HG03457 (cell line): ENCODE results near the gene EBNA1BP2.
A peak's percentile ranks its signal among the peaks of the same experiment; 100 is the strongest.
"Not testable (repeated sequence)": the region's sequence is repeated elsewhere in the genome, so short reads cannot be mapped to it uniquely, and the experiment has no call there.

Experiments used
- ATAC-seq: cut with Tn5 transposase; IDR thresholded peaks from one replicate; pipeline ENCODE4 v1.9.1; 2021; ENCODE audit warnings: moderate number of reproducible peaks; ENCODE audit not compliant: unreplicated experiment

Gene EBNA1BP2

GRCh38 chr1:43174873-43175272 is 2.8 kb upstream of the EBNA1BP2 start:
- no peak for ATAC-seq

DNA sequence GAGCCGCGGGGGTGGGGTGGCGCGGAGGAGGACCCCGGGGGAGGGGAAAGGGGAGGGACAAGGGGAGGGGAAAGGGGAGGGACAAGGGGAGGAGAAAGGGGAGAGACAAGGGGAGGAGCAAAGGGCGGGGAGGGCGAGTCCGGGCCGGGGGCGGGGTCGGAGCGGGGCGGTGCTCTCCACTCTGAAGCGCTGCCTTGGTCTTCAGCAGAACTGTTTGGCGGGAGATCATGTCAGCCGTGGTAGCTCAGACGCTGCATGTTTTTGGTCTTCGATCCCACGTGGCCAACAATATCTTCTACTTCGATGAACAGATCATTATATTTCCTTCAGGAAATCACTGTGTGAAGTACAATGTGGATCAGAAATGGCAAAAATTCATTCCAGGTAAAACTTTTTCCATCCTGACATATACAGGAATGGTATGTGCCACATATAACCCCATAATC is 460 bp upstream of the EBNA1BP2 start:
- ATAC-seq, result peak; percentile 34

- peak; percentile 7 for ATAC-seq
Observed at GRCh38 chr1:43171312-43171875, 696 bp downstream of the EBNA1BP2 start.

- no peak for ATAC-seq
Observed at GRCh38 chr1:43165765-43166164, 6.3 kb downstream of the EBNA1BP2 start.

DNA sequence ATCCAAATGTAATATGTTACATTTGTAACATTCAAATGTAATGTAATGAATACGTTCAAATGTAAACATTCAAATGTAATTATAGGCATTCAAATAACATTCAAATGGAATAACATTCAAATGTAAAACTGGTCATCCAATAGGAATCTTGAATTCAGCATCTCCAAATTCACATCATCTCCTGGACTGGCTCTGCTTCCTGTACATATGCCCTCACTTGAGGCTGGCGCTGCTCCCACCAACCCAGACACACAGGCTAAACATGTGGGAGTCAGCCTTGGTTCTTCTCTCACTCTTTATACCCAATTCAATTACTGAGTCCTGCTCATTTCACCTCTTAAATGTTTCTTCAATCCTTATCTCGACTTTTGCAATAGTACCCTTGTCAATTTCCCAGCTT is 6.9 kb downstream of the EBNA1BP2 start:
- no peak for ATAC-seq

DNA sequence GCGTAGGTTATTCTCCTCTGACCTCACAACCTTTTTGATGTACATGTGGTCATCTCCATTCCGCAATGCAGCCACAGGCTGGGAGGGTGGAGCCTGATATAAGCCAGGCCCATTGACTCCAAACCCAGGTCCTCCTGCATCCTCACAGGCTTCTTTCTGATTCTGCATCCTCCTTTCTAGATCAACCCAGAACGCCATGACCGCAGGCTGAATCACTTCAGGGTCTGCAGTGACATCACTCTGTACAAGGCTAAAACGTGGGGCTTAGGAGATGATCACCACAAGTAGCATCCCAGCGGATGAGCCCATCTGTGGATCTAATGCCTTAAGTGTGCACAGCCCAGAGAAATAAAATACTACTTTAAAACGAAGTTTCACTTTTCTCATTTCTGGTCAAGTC is 16.1 kb downstream of the EBNA1BP2 start:
- no peak for ATAC-seq

DNA sequence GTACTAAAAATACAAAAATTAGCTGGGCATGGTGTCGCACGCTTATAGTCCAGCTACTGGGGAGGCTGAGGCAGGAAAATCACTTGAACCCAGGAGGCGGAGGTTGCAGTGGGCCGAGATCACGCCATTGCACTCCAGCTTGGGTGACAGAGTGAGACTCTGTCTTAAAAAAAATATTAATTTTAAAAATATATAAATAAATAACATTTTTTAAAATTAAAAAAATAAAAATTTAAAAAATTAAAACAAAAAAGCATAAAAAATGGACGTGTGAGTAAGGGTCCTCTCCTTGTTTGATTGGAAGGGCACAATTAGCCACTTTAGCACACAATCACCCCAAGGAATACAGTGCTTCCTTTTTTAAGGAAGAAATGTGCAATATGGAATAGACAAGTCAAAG is 18.6 kb downstream of the EBNA1BP2 start:
- ATAC-seq, result no peak

DNA sequence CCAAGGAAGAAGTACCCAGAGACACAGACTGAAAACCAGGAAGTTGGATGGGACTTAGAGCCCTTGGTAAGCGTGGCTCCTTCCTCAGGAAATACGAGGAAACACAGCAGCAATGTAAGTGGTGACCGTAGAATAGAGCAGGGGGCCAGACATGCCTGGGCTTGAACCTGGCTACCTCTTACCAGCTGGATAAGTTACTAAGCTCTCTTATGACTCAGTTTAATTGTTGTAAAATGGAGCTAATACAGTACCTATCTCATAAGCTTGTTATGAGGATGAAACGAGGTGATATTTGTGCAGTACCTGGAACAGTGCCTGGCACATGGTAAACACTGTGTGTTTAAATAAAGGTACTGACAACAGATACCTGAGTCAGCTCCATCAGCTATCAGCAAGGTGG is 19.2 kb downstream of the EBNA1BP2 start:
- no peak for ATAC-seq

DNA sequence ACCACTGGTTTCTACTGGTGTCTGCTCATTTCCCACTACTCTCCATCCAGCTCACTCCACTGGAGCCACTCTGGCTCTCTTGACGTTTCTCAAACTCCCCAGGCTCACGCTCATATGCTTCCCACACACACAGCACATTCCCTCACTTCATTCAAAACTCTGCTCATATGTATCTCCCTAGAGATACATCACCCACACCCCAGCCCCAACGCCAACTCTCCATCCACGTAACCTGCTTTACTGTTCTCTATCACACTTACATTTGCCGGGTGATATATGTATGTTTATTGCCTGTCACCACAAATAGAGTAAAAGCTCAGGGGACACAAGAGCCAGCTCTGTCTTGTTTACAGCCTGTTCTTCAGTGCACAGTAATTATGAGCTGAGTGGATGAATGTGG is 22.2 kb downstream of the EBNA1BP2 start:
- ATAC-seq, result no peak

- ATAC-seq, result no peak
Observed at GRCh38 chr1:43147625-43148327, 24.3 kb downstream of the EBNA1BP2 start.

- ATAC-seq, result no peak
Observed at GRCh38 chr1:43144237-43144636, 27.9 kb downstream of the EBNA1BP2 start.

DNA sequence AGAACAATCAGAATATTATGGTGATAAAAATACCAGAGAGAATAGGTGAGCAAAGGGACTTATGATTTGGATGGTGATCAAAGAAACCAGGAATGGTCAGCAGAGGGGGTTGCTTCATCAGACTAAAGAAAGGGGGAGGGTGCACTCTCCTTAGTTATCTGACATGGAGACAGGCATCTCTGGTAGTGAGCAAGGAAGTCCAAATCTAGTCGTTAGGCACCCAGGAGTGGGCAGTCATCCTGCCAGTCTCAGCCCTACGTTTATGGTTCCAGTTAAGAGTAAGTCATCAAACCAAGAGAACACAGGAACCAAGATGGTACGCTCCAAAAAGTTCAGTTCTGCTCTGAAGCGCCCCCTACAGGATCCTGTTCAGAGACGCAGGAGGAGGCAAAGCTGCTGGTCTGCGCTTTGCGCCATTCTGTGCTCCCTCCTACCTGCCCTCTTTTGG is 28.6 kb downstream of the EBNA1BP2 start:
- ATAC-seq, result no peak

DNA sequence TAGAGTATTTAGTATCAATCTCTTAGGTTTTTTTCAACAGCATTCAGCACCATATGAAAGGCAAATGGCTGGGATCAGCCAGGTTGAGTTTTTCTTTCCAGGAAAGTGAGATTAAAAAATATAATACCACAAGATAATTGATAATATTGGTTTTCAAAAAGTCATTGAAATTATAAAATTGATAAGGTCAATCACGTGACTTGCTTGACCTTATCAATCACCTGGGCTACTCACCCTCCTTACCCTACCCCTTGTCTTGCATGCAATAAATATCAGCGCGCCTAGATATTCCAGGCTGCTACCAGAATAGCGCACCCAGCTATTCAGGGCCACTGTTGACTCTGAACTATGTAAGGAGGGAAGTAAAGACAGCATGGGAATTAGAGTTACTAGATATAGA is 31.5 kb downstream of the EBNA1BP2 start:
- no peak for ATAC-seq

DNA sequence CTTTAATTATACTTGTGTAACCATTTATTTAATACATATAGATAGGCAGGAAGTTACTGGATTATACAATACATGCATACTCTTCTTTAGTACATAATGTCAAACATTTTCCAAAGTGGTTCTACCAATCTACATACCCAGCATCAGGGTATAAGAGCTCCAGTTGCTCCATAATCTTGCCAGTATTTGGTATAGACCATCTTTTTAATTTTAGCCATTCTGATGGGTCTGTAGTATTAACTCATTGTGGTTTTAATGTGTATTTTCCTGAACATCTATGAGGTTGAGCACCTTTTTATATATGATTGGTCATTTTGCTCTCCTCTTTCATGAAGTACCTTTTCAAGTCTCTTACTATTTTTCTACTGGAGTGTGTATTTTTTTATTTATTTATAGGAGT is 32.1 kb downstream of the EBNA1BP2 start:
- ATAC-seq, result no peak

- ATAC-seq, result not testable (repeated sequence)
Observed at GRCh38 chr1:43139295-43139694, 32.8 kb downstream of the EBNA1BP2 start.

GRCh38 chr1:43137445-43138052 is 34.5 kb downstream of the EBNA1BP2 start:
- no peak for ATAC-seq

- no peak for ATAC-seq
Observed at GRCh38 chr1:43135857-43136781, 36.0 kb downstream of the EBNA1BP2 start.

DNA sequence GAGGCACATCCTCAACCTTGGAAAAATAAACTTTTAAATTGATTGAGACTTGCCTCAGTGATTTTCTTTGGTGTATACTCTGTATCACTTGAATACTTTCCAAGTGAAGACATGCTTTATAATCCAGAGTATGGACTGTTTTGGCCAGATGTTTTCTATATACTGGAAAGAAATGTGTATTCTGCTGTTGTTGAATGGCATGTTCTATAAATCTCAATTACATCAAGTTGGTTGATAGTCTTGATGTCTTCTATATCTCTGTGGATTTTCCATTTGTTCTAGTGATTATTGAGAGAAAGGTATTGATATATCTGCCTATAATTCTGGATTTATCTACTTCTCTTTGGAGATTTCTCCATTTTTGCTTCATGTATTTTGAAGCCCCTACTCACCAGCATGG is 37.5 kb downstream of the EBNA1BP2 start:
- no peak for ATAC-seq

DNA sequence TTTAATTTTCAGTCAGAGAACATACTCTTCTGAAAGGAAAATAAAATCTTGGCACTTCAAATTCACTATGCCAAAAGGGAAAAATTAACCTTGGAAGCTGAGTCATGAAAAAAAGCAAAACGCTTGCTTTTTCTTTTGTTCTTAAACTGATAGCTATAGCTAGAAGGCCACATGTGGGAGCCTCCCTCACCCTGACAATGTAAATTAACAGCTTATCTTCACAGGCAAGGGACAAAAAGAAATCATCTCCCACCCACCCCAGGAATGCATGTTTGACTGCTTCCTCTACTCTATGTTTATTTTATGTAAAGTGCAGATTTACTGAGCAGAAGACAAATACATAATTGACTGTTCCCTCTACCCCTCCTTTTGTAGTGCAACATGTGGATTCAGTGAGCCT is 38.0 kb downstream of the EBNA1BP2 start:
- no peak for ATAC-seq

- no peak for ATAC-seq
Observed at GRCh38 chr1:43129426-43129825, 42.7 kb downstream of the EBNA1BP2 start.

DNA sequence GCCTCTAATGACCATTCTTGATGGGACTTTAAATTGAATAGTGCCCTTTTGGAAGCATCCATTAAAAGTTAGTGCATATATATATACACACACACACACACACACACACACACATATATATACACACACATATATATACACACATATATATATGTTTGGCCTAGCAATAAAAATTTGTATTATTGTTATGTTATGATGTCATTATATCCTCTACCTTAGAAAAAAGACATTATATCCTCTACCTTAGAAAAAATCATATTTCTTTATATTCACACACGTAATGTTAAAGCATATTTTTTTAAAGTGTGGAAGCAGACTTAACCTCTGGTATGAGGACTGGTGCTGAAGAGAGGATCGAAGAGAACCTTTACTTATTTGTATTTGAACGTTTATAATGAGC is 43.3 kb downstream of the EBNA1BP2 start:
- no peak for ATAC-seq
